ENCODE measurements around the gene GNA14.

DNA sequence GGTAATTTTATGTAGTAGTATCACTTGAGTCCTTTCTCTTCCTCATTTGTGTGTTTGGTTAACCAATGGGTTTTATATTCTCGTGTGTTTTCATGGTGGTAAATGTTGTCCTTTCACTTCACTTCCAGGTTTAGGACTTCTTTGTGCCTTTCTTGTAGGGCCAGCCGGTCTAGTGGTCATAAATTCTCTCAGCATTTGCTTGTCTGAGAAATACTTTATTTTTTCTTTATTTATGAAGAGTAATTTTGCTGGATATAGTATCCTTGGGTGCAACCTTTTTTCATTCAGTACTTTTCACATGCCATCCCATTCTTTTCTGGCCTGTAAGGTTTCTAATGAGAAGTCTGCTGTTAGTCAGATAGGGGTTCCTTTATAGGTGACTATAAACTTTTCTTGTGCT is 107.1 kb downstream of the GNA14 start:
- TF ChIP-seq, protein P1, sequence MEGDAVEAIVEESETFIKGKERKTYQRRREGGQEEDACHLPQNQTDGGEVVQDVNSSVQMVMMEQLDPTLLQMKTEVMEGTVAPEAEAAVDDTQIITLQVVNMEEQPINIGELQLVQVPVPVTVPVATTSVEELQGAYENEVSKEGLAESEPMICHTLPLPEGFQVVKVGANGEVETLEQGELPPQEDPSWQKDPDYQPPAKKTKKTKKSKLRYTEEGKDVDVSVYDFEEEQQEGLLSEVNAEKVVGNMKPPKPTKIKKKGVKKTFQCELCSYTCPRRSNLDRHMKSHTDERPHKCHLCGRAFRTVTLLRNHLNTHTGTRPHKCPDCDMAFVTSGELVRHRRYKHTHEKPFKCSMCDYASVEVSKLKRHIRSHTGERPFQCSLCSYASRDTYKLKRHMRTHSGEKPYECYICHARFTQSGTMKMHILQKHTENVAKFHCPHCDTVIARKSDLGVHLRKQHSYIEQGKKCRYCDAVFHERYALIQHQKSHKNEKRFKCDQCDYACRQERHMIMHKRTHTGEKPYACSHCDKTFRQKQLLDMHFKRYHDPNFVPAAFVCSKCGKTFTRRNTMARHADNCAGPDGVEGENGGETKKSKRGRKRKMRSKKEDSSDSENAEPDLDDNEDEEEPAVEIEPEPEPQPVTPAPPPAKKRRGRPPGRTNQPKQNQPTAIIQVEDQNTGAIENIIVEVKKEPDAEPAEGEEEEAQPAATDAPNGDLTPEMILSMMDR (IDR thresholded peaks at IDR 0.05) = no peak
- TF ChIP-seq POLR2A (IDR thresholded peaks at IDR 0.05) (no peak), POLR2AphosphoS5 (IDR thresholded peaks at IDR 0.05) (no peak)
